Measurements from ENCODE around the gene ZNF43. TPM values are rescaled to one million over a fixed set of nuclear protein-coding genes. Genes with fewer than 3 reads are reported as not detected.

Gene ZNF43
- total and polyA plus RNA-seq, 2 experiments from 2014 or later = 22.2 to 59.8 TPM

GRCh38 chr19:21833733-21834132 is 2.2 kb downstream of the ZNF43 start:
- DNase-seq (ENCODE audit: low spot score) (no peak), ATAC-seq (no peak)
- H3K79me2 ChIP-seq (replicated peaks; ENCODE audit: insufficient read depth) = peaks cover 56% of the 10 kb centered on the region
- no peak overlapping the region for H3K4me2 ChIP-seq
- TF ChIP-seq CTCF (conservative IDR thresholded peaks at IDR 0.05; ENCODE audit: low read depth in 2 of 2) (no peak), ZNF462 (CRISPR knock-in tag; IDR thresholded peaks at IDR 0.05) (no peak), CREB1 (CRISPR knock-in tag; IDR thresholded peaks at IDR 0.05; ENCODE audit: low read depth) (no peak), ZNF114 (CRISPR knock-in tag; IDR thresholded peaks at IDR 0.05) (no peak), STAT1 (IDR thresholded peaks at IDR 0.05; ENCODE audit: unreplicated experiment) (no peak)
- no peak overlapping the region for H3K4me3 ChIP-seq
- no peaks in the 10 kb centered on the region for H3K9me2 ChIP-seq (ENCODE audit: insufficient read depth)
- H3K27me3 ChIP-seq (ENCODE audit: insufficient read depth) = no peaks in the 10 kb centered on the region
- H3F3A ChIP-seq (replicated peaks; ENCODE audit: low read depth) = peaks cover 12% of the 10 kb centered on the region
- H3K36me3 ChIP-seq (ENCODE audit: insufficient read depth) = peaks cover 5% of the 10 kb centered on the region; the same call in 1 of the 2 replicates
- Mint-ChIP-seq H3K27ac (no peak overlapping the region), H3K9me3 (peaks cover 26% of the 10 kb centered on the region), H3K4me1 (peaks cover 4% of the 10 kb centered on the region; the same call in 2 of the 3 replicates), H3K27me3 (ENCODE audit: insufficient read depth, low read depth, poor library complexity) (peaks cover 20% of the 10 kb centered on the region), H3K4me3 (peak overlapping the region; percentile 71; the same call in 2 of the 3 replicates), H3K36me3 (ENCODE audit: low read depth) (peaks cover 58% of the 10 kb centered on the region)
- peaks cover 13% of the 10 kb centered on the region; the same call in 1 of the 2 replicates for H4K20me1 ChIP-seq (replicated peaks; ENCODE audit: insufficient read depth)
- H3K4me1 ChIP-seq (ENCODE audit: insufficient read depth) = peaks cover 11% of the 10 kb centered on the region
- no peak overlapping the region for H3K27ac ChIP-seq (ENCODE audit: low read depth)
- no peak overlapping the region for H2AFZ ChIP-seq
